H9 (cell line): ENCODE measurements around the gene NOP16. TPM values are rescaled to one million over a fixed set of nuclear protein-coding genes. Genes with fewer than 3 reads are reported as not detected.

Experiments
- DNase-seq: peaks from one replicate; pipeline ENCODE4 v3.0.0-alpha.2; 2017
- H2AFZ ChIP-seq: one replicate; pipeline ENCODE4 v1.6.1; 2013; ENCODE audit warnings: mild to moderate bottlenecking, low read length, control low read depth, moderate library complexity
- H2AK5ac ChIP-seq: 2 replicates; pipeline ENCODE4 v1.6.1; 2013; ENCODE audit warnings: low read length, control low read depth, mixed read lengths; ENCODE audit not compliant: insufficient read length
- H2BK120ac ChIP-seq: one replicate; pipeline ENCODE4 v1.6.1; 2013; ENCODE audit warnings: low read depth, mild to moderate bottlenecking, low read length, control low read depth, inconsistent platforms; ENCODE audit not compliant: poor library complexity, severe bottlenecking
- H2BK12ac ChIP-seq: 2 replicates; pipeline ENCODE4 v1.6.1; 2013; ENCODE audit warnings: low read length, control low read depth, mixed read lengths, low read depth; ENCODE audit not compliant: insufficient read length
- H2BK15ac ChIP-seq: 2 replicates; pipeline ENCODE4 v1.6.1; 2013; ENCODE audit warnings: low read depth, low read length, control low read depth
- H2BK20ac ChIP-seq: one replicate; pipeline ENCODE4 v1.6.1; 2013; ENCODE audit warnings: low read depth, mild to moderate bottlenecking, low read length, control low read depth, inconsistent platforms; ENCODE audit not compliant: poor library complexity, severe bottlenecking
- H2BK5ac ChIP-seq: 2 replicates; pipeline ENCODE4 v1.6.1; 2013; ENCODE audit warnings: low read length, control low read depth, mixed read lengths; ENCODE audit not compliant: insufficient read length
- H3K14ac ChIP-seq: 2 replicates; pipeline ENCODE4 v1.6.1; 2013; ENCODE audit warnings: low read length, control low read depth; ENCODE audit not compliant: insufficient read depth
- H3K18ac ChIP-seq: 2 replicates; pipeline ENCODE4 v1.6.1; 2013; ENCODE audit warnings: low read depth, mild to moderate bottlenecking, mixed read lengths, low read length, control low read depth; ENCODE audit not compliant: insufficient read length
- H3K23ac ChIP-seq: 2 replicates; pipeline ENCODE4 v1.6.1; 2013; ENCODE audit warnings: low read length, control low read depth, mixed read lengths, low read depth; ENCODE audit not compliant: insufficient read length
- H3K23me2 ChIP-seq: 2 replicates; pipeline ENCODE4 v1.6.1; 2013; ENCODE audit warnings: low read depth, mild to moderate bottlenecking, mixed read lengths, low read length, control low read depth; ENCODE audit not compliant: insufficient read length, poor library complexity, severe bottlenecking
- H3K27ac ChIP-seq: 2 replicates; pipeline ENCODE4 v1.5.1; 2013; ENCODE audit warnings: low read length, control low read depth, mixed read lengths, low read depth; ENCODE audit not compliant: insufficient read length
- H3K27me3 ChIP-seq: 2 replicates; pipeline ENCODE4 v1.6.1; 2013; ENCODE audit warnings: low read length, control low read depth, inconsistent platforms; ENCODE audit not compliant: insufficient read depth
- H3K4ac ChIP-seq: 2 replicates; pipeline ENCODE4 v1.6.1; 2013; ENCODE audit warnings: low read depth, mild to moderate bottlenecking, control low read depth, inconsistent platforms, low read length, moderate library complexity
- H3K4me1 ChIP-seq: 2 replicates; pipeline ENCODE4 v1.6.1; 2013; ENCODE audit warnings: low read length, control low read depth, inconsistent platforms; ENCODE audit not compliant: insufficient read depth
- H3K4me2 ChIP-seq: 2 replicates; pipeline ENCODE4 v1.6.1; 2013; ENCODE audit warnings: low read length, control low read depth, mixed read lengths; ENCODE audit not compliant: insufficient read length, insufficient read depth
- H3K56ac ChIP-seq: 2 replicates; pipeline ENCODE4 v1.6.1; 2013; ENCODE audit warnings: low read depth, mild to moderate bottlenecking, mixed read lengths, low read length, control low read depth; ENCODE audit not compliant: insufficient read length
- H3K79me1 ChIP-seq: 2 replicates; pipeline ENCODE4 v1.6.1; 2013; ENCODE audit warnings: low read depth, mild to moderate bottlenecking, moderate library complexity, low read length, control low read depth, inconsistent platforms; ENCODE audit not compliant: insufficient read depth, poor library complexity, severe bottlenecking
- H3K79me2 ChIP-seq: 2 replicates; pipeline ENCODE4 v1.6.1; 2013; ENCODE audit warnings: low read length, control low read depth, inconsistent platforms; ENCODE audit not compliant: insufficient read depth
- H3K9ac ChIP-seq: 2 replicates; pipeline ENCODE4 v1.6.1; 2013; ENCODE audit warnings: low read length, control low read depth, mixed read lengths; ENCODE audit not compliant: insufficient read length; ENCODE audit errors: extremely low read depth
- H3K9me3 ChIP-seq: one replicate; pipeline ENCODE4 v1.6.1; 2013; ENCODE audit warnings: low read depth, low read length, inconsistent platforms; ENCODE audit not compliant: control insufficient read depth
- H3T11ph ChIP-seq: one replicate; pipeline ENCODE4 v1.6.1; 2013; ENCODE audit warnings: mild to moderate bottlenecking, low read length, control low read depth, inconsistent platforms
- H4K20me1 ChIP-seq: one replicate; pipeline ENCODE4 v1.6.1; 2013; ENCODE audit not compliant: control insufficient read depth, insufficient read length, insufficient read depth
- H4K5ac ChIP-seq: 2 replicates; pipeline ENCODE4 v1.6.1; 2013; ENCODE audit warnings: low read depth, mild to moderate bottlenecking, mixed read lengths, low read length, control low read depth; ENCODE audit not compliant: insufficient read length
- H4K8ac ChIP-seq: replicated peaks from 2 replicates; pipeline ENCODE4 v1.6.1; 2013; ENCODE audit warnings: low read length, control low read depth, mixed read lengths, low read depth; ENCODE audit not compliant: insufficient read length
- H4K91ac ChIP-seq: 2 replicates; pipeline ENCODE4 v1.6.1; 2013; ENCODE audit warnings: low read depth, mild to moderate bottlenecking, moderate library complexity, mixed read lengths, low read length, control low read depth; ENCODE audit not compliant: insufficient read length
- H3K27ac Mint-ChIP-seq, 3 experiments: 2 replicates in 2 of 3; 3 replicates in 1 of 3; pipeline ENCODE4 v1.8.0; 2020 to 2021; ENCODE audit warnings: mixed read lengths in 3 of 3, mild to moderate bottlenecking in 1 of 3, moderate library complexity in 1 of 3
- H3K27me3 Mint-ChIP-seq: 2 replicates; pipeline ENCODE4 v1.8.0; 2021; ENCODE audit warnings: low read depth, mild to moderate bottlenecking, moderate library complexity, mixed read lengths
- H3K36me3 Mint-ChIP-seq, 3 experiments: 2 replicates in 2 of 3; 3 replicates in 1 of 3; pipeline ENCODE4 v1.8.0; 2020 to 2021; ENCODE audit warnings: low read depth in 3 of 3, mixed read lengths in 3 of 3; ENCODE audit not compliant: insufficient read depth in 1 of 3
- H3K4me1 Mint-ChIP-seq, 2 experiments: 2 replicates each; pipeline ENCODE4 v1.8.0; 2020; ENCODE audit warnings: mixed read lengths in 2 of 2
- H3K4me3 Mint-ChIP-seq, 2 experiments: 2 replicates in 1 of 2; 3 replicates in 1 of 2; pipeline ENCODE4 v1.8.0; 2020 to 2021; ENCODE audit warnings: mild to moderate bottlenecking in 2 of 2, mixed read lengths in 2 of 2, moderate library complexity in 1 of 2
- H3K9me3 Mint-ChIP-seq, 2 experiments: 2 replicates in 1 of 2; 3 replicates in 1 of 2; pipeline ENCODE4 v1.8.0; 2020; ENCODE audit warnings: mild to moderate bottlenecking in 2 of 2, mixed read lengths in 2 of 2, moderate library complexity in 1 of 2
- CTCF ChIP-seq: fragments of 200-600 bp; sonication (generic); conservative IDR thresholded peaks from 3 replicates; pipeline ENCODE4 v1.8.0; 2021; ENCODE audit warnings: antibody characterized with exemption, mild to moderate bottlenecking
- WGBS: extraction: QIAGEN DNeasy Blood & Tissue Kit; methylation state at CpG from one replicate; pipeline ENCODE4 v1.1.7; 2013; ENCODE audit warnings: missing lambda C conversion rate, low lambda C conversion rate, mixed read lengths; ENCODE audit not compliant: insufficient read length; ENCODE audit errors: extremely low coverage; 5-methylcytosine and 5-hydroxymethylcytosine counted together
- total RNA-seq: library from RNA; stranded (reverse); gene quantifications from 2 replicates; pipeline ENCODE4 v1.2.1, GENCODE V29; 2021

The NOP16 gene
- total RNA-seq, 1 experiment from 2014 or later, result 114 TPM

GRCh38 chr5:176383248-176383905 lies 5.0 kb downstream of the NOP16 start:
- Histone ChIP-seq H3K79me1 (no peaks in the 10 kb centered on the region), H3K23ac (no peak overlapping the region), H3K18ac (no peak overlapping the region), H2BK15ac (no peak overlapping the region), H3K56ac (no peak overlapping the region), H3K27me3 (no peaks in the 10 kb centered on the region), H2BK20ac (no peak overlapping the region), H3K9me3 (no peaks in the 10 kb centered on the region), H3K27ac (no peak overlapping the region), H4K5ac (no peak overlapping the region), H3K4me2 (no peak overlapping the region), H2BK12ac (no peak overlapping the region), H4K8ac (no peak overlapping the region), H3K14ac (no peak overlapping the region), H4K20me1 (no peaks in the 10 kb centered on the region), H2BK5ac (no peak overlapping the region), H3K79me2 (peaks cover 8% of the 10 kb centered on the region; the same call in 1 of the 2 replicates), H2AK5ac (no peak overlapping the region), H4K91ac (no peak overlapping the region), H3K9ac (no peak overlapping the region), H3K4me1 (no peaks in the 10 kb centered on the region), H3T11ph (no peak overlapping the region), H2AFZ (no peak overlapping the region), H3K23me2 (peaks cover 3% of the 10 kb centered on the region), H2BK120ac (no peak overlapping the region), H3K4ac (no peak overlapping the region)
- no peak overlapping the region for H3K27ac Mint-ChIP-seq
- no peak for TF ChIP-seq CTCF
- H3K27me3 Mint-ChIP-seq, result no peaks in the 10 kb centered on the region
- DNase-seq, result no peak
- peaks cover 35 to 81% (median 43%) of the 10 kb centered on the region in 3 experiments for H3K36me3 Mint-ChIP-seq
- H3K4me3 Mint-ChIP-seq, result no peak overlapping the region
- no peaks in the 10 kb centered on the region for H3K9me3 Mint-ChIP-seq
- WGBS, result no CpG with 5 or more reads among the region's 15 CpGs
- H3K4me1 Mint-ChIP-seq, result peaks cover 9 to 10% of the 10 kb centered on the region in 2 experiments
